Lower leg skin (tissue), 3 donors: Measurements from ENCODE around the gene BLVRB.

Experiments used
- POLR2A ChIP-seq, 2 donors: fragments of 450-650 bp; IDR thresholded peaks; one replicate each; pipeline ENCODE4 v1.6.1; 2016 to 2017; ENCODE audit warnings: antibody characterized with exemption in 2 of 2, mild to moderate bottlenecking in 1 of 2, moderate library complexity in 1 of 2
- TF ChIP-seq, protein P1 (sequence below), 3 donors: fragments of 450-650 bp; IDR thresholded peaks; one replicate each; pipeline ENCODE4 v1.5.1; 2016; ENCODE audit warnings: antibody characterized with exemption in 3 of 3, mild to moderate bottlenecking in 3 of 3, moderate library complexity in 2 of 3

DNA sequence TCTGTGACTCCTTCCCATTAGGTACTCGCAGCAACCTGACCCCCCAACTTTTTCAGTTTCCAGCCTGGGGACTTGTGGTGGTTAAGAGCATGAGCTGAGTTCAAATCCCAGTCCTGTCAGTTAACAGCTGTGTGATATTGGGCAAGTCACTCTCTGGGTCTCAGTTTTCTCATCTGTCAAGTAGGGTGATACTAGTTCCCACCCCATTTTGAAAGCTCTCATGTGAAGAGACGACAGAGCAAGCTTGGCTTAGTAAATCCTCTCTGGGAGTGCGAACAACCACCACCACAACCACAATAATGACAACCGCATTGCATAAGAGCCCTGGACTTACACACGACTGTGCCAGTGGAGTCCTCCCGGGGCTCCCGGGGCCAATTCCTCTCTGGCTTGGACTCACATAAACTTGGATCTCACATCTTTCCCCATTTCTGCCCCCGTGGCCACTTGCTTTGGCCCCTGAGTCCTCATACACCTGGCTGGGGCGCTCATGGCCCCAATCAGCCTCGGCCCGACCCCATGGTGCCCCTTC lies 454 bp downstream of the BLVRB start:
- TF ChIP-seq POLR2A (IDR thresholded peaks at IDR 0.05), result no peak
- TF ChIP-seq, protein P1, sequence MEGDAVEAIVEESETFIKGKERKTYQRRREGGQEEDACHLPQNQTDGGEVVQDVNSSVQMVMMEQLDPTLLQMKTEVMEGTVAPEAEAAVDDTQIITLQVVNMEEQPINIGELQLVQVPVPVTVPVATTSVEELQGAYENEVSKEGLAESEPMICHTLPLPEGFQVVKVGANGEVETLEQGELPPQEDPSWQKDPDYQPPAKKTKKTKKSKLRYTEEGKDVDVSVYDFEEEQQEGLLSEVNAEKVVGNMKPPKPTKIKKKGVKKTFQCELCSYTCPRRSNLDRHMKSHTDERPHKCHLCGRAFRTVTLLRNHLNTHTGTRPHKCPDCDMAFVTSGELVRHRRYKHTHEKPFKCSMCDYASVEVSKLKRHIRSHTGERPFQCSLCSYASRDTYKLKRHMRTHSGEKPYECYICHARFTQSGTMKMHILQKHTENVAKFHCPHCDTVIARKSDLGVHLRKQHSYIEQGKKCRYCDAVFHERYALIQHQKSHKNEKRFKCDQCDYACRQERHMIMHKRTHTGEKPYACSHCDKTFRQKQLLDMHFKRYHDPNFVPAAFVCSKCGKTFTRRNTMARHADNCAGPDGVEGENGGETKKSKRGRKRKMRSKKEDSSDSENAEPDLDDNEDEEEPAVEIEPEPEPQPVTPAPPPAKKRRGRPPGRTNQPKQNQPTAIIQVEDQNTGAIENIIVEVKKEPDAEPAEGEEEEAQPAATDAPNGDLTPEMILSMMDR (IDR thresholded peaks at IDR 0.05), result no peak
